Caco-2 (cell line): ENCODE results near the gene STAM. TPM values are rescaled to one million over a fixed set of nuclear protein-coding genes. Genes with fewer than 3 reads are reported as not detected.
"Not testable (repeated sequence)": the region's sequence is repeated elsewhere in the genome, so short reads cannot be mapped to it uniquely, and the experiment has no call there.

Source experiments
- BruUV-seq: library from RNA; stranded (reverse); fragments of 400-500 nt; replicated peaks from 2 replicates; lab custom pipeline; 2021; lab: Mats Ljungman, UMichigan
- CTCF ChIA-PET: fragments of 300-600 bp; sonication (Branson Sonifier 250); formaldehyde crosslinking; loops from one replicate; lab custom pipeline; 2022; ENCODE audit warnings: antibody characterized with exemption; lab: Charles Lee
- POLR2A ChIA-PET: fragments of 300-600 bp; sonication (Branson Sonifier 250); formaldehyde crosslinking; loops from one replicate; lab custom pipeline; 2022; ENCODE audit warnings: antibody characterized with exemption; lab: Charles Lee
- DNase-seq, 2 experiments: peaks; one replicate each; pipeline versions ENCODE4 v3.0.0 to v3.0.0-alpha.2; 2020 to 2022
- H3K27me3 ChIP-seq: replicated peaks from 2 replicates; pipeline ENCODE4 v1.6.0; 2011; ENCODE audit warnings: low read length; ENCODE audit not compliant: control insufficient read depth, insufficient read depth
- H3K36me3 ChIP-seq: 2 replicates; pipeline ENCODE4 v1.5.1; 2011; ENCODE audit warnings: low read length; ENCODE audit not compliant: control insufficient read depth, insufficient read depth
- H3K4me1 ChIP-seq: fragments of 250-450 bp; sonication (Bioruptor Pico); 2 replicates; pipeline ENCODE4 v1.5.1; 2020; ENCODE audit warnings: mild to moderate bottlenecking
- H3K4me3 ChIP-seq: 2 replicates; pipeline ENCODE4 v1.5.1; 2011; ENCODE audit warnings: low read depth, mild to moderate bottlenecking, control low read depth, low read length
- H3K9me3 ChIP-seq: fragments of 250-450 bp; sonication (Bioruptor Pico); 2 replicates; pipeline ENCODE4 v1.5.1; 2020; ENCODE audit warnings: mild to moderate bottlenecking, moderate library complexity
- H3K27ac Mint-ChIP-seq: one replicate; pipeline ENCODE4 v1.8.0; 2022; ENCODE audit warnings: mixed read lengths; ENCODE audit not compliant: unreplicated experiment
- H3K27me3 Mint-ChIP-seq: one replicate; pipeline ENCODE4 v1.8.0; 2022; ENCODE audit warnings: mixed read lengths; ENCODE audit not compliant: insufficient read depth, unreplicated experiment
- H3K36me3 Mint-ChIP-seq: one replicate; pipeline ENCODE4 v1.8.0; 2022; ENCODE audit warnings: mild to moderate bottlenecking, mixed read lengths; ENCODE audit not compliant: insufficient read depth, unreplicated experiment
- H3K4me1 Mint-ChIP-seq: one replicate; pipeline ENCODE4 v1.8.0; 2022; ENCODE audit warnings: low read depth, mixed read lengths; ENCODE audit not compliant: unreplicated experiment
- H3K4me3 Mint-ChIP-seq: one replicate; pipeline ENCODE4 v1.8.0; 2022; ENCODE audit warnings: mild to moderate bottlenecking, moderate library complexity, mixed read lengths; ENCODE audit not compliant: unreplicated experiment
- H3K9me3 Mint-ChIP-seq: one replicate; pipeline ENCODE4 v1.8.0; 2022; ENCODE audit warnings: mixed read lengths; ENCODE audit not compliant: unreplicated experiment
- intact Hi-C: fragments of 100-400 bp; cut with micrococcal nuclease; formaldehyde crosslinking; loops from one replicate; pipeline ENCODE4 v1.10.0; 2022; ENCODE audit not compliant: unreplicated experiment
- total RNA-seq: library from RNA; stranded (reverse); gene quantifications from 2 replicates; pipeline ENCODE4 v1.2.3, GENCODE V29; 2022
- TF ChIP-seq, protein P1 (sequence below), 2 experiments: fragments of 200-600 bp in 1 of 2; IDR thresholded peaks; 1 replicate in 1 of 2; 2 replicates in 1 of 2; pipeline versions ENCODE4 v1.5.1 to v1.8.0; 2011 to 2022; ENCODE audit warnings: antibody characterized with exemption in 1 of 2, control low read depth in 1 of 2, inconsistent platforms in 1 of 2, low read depth in 1 of 2, low read length in 1 of 2, mild to moderate bottlenecking in 1 of 2, moderate library complexity in 1 of 2; ENCODE audit not compliant: insufficient read depth in 1 of 2, severe bottlenecking in 1 of 2, unreplicated experiment in 1 of 2

The STAM gene
- total RNA-seq, 1 experiment from 2014 or later = 51.9 TPM

DNA sequence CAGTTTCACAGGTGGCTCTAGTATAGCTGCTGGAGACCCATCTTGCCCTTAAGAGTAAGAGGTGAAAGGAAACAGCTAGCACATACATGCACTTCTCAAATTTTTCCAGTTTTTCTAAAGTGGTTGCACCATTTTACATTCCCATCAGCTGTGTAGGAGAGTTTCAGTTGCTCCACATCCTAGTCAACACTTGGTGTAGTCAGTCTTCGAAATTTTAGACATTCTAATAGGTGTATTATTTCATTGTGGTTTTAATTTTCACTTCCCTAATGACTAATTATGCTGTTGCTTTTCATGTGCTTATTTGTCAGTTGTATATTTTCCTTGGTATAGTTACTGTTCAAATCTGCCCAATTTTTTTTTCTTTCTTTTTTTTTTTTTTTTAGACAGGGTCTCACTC, 17.3 kb upstream of the STAM start:
- Histone ChIP-seq H3K27me3 (no peaks in the 10 kb centered on the region), H3K36me3 (no peaks in the 10 kb centered on the region), H3K9me3 (peaks cover 4% of the 10 kb centered on the region; the same call in 1 of the 2 replicates), H3K4me1 (no peaks in the 10 kb centered on the region), H3K4me3 (no peak overlapping the region)
- Mint-ChIP-seq H3K27me3 (peaks cover 7% of the 10 kb centered on the region), H3K36me3 (no peaks in the 10 kb centered on the region), H3K27ac (no peak overlapping the region), H3K9me3 (no peaks in the 10 kb centered on the region), H3K4me1 (no peaks in the 10 kb centered on the region), H3K4me3 (no peak overlapping the region)
- DNase-seq = no peak
- ChIA-PET CTCF (interaction anchor here (0.8 kb wide), 1 partner anchor 10 kb away, joined by 4 read pairs; no protein-coding TSS in a partner anchor), POLR2A (no interaction called here)
- TF ChIP-seq, protein P1, sequence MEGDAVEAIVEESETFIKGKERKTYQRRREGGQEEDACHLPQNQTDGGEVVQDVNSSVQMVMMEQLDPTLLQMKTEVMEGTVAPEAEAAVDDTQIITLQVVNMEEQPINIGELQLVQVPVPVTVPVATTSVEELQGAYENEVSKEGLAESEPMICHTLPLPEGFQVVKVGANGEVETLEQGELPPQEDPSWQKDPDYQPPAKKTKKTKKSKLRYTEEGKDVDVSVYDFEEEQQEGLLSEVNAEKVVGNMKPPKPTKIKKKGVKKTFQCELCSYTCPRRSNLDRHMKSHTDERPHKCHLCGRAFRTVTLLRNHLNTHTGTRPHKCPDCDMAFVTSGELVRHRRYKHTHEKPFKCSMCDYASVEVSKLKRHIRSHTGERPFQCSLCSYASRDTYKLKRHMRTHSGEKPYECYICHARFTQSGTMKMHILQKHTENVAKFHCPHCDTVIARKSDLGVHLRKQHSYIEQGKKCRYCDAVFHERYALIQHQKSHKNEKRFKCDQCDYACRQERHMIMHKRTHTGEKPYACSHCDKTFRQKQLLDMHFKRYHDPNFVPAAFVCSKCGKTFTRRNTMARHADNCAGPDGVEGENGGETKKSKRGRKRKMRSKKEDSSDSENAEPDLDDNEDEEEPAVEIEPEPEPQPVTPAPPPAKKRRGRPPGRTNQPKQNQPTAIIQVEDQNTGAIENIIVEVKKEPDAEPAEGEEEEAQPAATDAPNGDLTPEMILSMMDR (IDR thresholded peaks at IDR 0.05; ENCODE audit: insufficient read depth in 1 of 2, low read depth in 1 of 2, low read length in 1 of 2, severe bottlenecking in 1 of 2, unreplicated experiment in 1 of 2) = no peak
- intact Hi-C loops = no loop called here
- BruUV-seq = no TSS peak

DNA sequence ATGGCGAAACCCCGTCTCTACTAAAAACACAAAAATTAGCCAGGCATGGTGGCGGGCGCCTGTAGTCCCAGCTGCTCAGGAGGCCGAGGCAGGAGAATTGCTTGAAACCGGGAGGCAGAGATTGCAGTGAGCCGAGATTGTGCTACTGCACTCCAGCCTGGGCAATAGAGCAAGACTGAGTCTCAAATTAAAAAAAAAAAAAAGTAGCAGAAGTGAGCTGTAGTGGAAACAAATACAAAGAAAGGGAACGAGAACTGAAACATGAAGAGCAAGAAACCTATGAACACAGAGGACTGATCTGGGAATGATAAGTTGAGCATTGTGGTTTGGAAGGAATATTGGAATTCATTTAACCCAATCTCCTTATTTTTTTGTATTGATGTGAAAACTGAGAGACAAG, 11.4 kb upstream of the STAM start:
- H3K36me3 ChIP-seq, H3K27ac Mint-ChIP-seq, H3K36me3 Mint-ChIP-seq, DNase-seq, H3K4me3 Mint-ChIP-seq, H3K4me3 ChIP-seq, H3K27me3 Mint-ChIP-seq, CTCF ChIA-PET, H3K9me3 Mint-ChIP-seq, BruUV-seq, H3K4me1 ChIP-seq, H3K4me1 Mint-ChIP-seq, H3K27me3 ChIP-seq, H3K9me3 ChIP-seq: not testable (repeated sequence)
- intact Hi-C loops = loop anchor here (2.0 kb wide), 1 partner anchor 16 kb away; the partner anchor contains the start of gene HACD1
- POLR2A ChIA-PET = interaction anchor here (0.9 kb wide), 1 partner anchor 11 kb away, joined by 3 read pairs; no protein-coding TSS in a partner anchor

DNA sequence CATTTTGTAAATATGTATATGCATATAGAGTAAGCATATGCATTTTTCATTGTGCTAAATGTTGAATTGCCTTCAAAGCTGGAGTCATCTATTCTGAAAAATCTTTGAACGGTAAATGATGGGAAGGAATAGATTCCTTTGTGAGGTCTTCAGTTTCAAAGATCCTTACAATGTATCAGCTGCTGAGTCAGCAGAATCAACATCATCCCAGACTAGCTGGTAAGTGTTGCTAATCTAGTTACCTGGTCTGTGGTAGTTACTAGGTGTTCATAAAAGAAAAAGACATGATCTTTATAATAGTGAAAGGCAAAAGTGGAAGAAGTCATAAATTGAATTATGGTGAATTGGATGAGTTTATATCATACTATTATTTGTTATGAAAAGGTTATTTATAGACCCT, 10.6 kb upstream of the STAM start:
- Mint-ChIP-seq H3K4me1 (no peaks in the 10 kb centered on the region), H3K36me3 (no peaks in the 10 kb centered on the region), H3K27ac (no peak overlapping the region), H3K4me3 (no peak overlapping the region), H3K27me3 (no peaks in the 10 kb centered on the region), H3K9me3 (no peaks in the 10 kb centered on the region)
- no peak overlapping the region for H3K4me3 ChIP-seq
- ChIA-PET POLR2A (interaction anchor here (0.9 kb wide), 1 partner anchor 10 kb away, joined by 3 read pairs; no protein-coding TSS in a partner anchor), CTCF (interaction anchor here (1.6 kb wide), 1 partner anchor 17 kb away, joined by 4 read pairs; the partner anchor contains the start of gene HACD1)
- TF ChIP-seq, protein P1 (IDR thresholded peaks at IDR 0.05; ENCODE audit: insufficient read depth in 1 of 2, low read depth in 1 of 2, low read length in 1 of 2, severe bottlenecking in 1 of 2, unreplicated experiment in 1 of 2) = no peak
- intact Hi-C loops = loop anchor here (2.0 kb wide), 1 partner anchor 17 kb away; the partner anchor contains the start of gene HACD1
- H3K27me3 ChIP-seq = no peaks in the 10 kb centered on the region
- no peaks in the 10 kb centered on the region for H3K9me3 ChIP-seq
- H3K36me3 ChIP-seq = no peaks in the 10 kb centered on the region
- no peaks in the 10 kb centered on the region for H3K4me1 ChIP-seq
- no peak for DNase-seq
- no TSS peak for BruUV-seq
